ENCODE data around the gene DEFB126. TPM values are rescaled to one million over a fixed set of nuclear protein-coding genes. Genes with fewer than 3 reads are reported as not detected.

Gene DEFB126
- total and polyA plus RNA-seq, 2 of the 4 experiments (the other 2 are of a cell fraction) = not detected

DNA sequence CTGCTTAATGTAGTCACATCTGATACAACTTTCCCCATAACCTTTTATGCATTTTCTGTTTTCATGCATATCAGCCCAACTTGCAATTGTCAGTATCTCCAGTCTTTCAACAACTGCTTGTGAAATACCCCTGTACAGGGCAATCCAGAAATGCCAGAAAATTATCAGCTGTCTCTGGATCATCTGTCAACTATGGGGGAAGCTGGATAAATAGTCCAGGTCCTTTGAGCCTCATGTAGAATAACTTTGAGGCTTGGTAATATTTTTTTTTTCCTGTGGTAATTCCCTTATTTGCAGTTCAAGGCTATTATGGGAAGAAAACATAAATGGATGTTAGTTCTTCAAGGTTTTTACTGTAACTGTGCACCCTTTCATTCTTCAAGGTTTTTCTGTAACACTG, 48.7 kb upstream of the DEFB126 start:
- intact Hi-C loops (cut with micrococcal nuclease) = no loop called here
- POLR2A ChIA-PET (ENCODE audit: unreplicated experiment) = no interaction called here

More for the DNA sequence above, 48.7 kb upstream of the DEFB126 start:
- DNase-seq = no peak
- Histone ChIP-seq H3K36me3 (ENCODE audit: control insufficient read depth, insufficient read depth, low read length) (no peaks in the 10 kb centered on the region), H2AK9ac (replicated peaks; ENCODE audit: low read depth, low read length, poor library complexity) (no peak overlapping the region), H2AFZ (replicated peaks; ENCODE audit: low read length, poor library complexity) (no peak overlapping the region), H3K4me2 (ENCODE audit: low read depth, low read length) (no peak overlapping the region), H3K27ac (ENCODE audit: insufficient read depth, low read length) (no peak overlapping the region), H3K79me1 (ENCODE audit: low read depth in 1 of 2, low read length in 2 of 2) (no peaks in the 10 kb centered on the region), H2BK20ac (ENCODE audit: low read depth, low read length) (no peak overlapping the region), H3K9me3 (ENCODE audit: control insufficient read depth, insufficient read depth, low read length) (no peaks in the 10 kb centered on the region), H4K91ac (ENCODE audit: insufficient read depth, low read depth, low read length) (no peak overlapping the region), H3K14ac (replicated peaks; ENCODE audit: low read depth, low read length) (no peak overlapping the region), H3K4me3 (ENCODE audit: insufficient read depth, low read depth, low read length) (no peak overlapping the region), H2BK120ac (ENCODE audit: low read depth, low read length) (no peak overlapping the region), H3K23ac (ENCODE audit: low read depth, low read length) (no peak overlapping the region), H3K27me3 (ENCODE audit: control insufficient read depth, insufficient read depth, low read length) (no peaks in the 10 kb centered on the region), H4K20me1 (ENCODE audit: insufficient read depth, low read length) (no peaks in the 10 kb centered on the region), H2AK5ac (ENCODE audit: low read depth, low read length) (no peak overlapping the region), H4K5ac (ENCODE audit: low read depth, low read length) (no peak overlapping the region), H3K4me1 (ENCODE audit: control insufficient read depth, insufficient read depth, low read length) (no peaks in the 10 kb centered on the region), H3K9me1 (ENCODE audit: insufficient read depth, low read length) (no peaks in the 10 kb centered on the region), H3K18ac (ENCODE audit: low read depth, low read length) (no peak overlapping the region), H3K4ac (ENCODE audit: low read depth, low read length) (no peak overlapping the region), H3K9ac (ENCODE audit: low read depth, low read length) (no peak overlapping the region), H3K56ac (ENCODE audit: extremely low read depth, insufficient read depth, low read length) (no peak overlapping the region), H2BK15ac (ENCODE audit: low read depth, low read length) (no peak overlapping the region), H2BK5ac (ENCODE audit: low read depth, low read length, poor library complexity, severe bottlenecking) (no peak overlapping the region), H4K8ac (ENCODE audit: low read depth in 2 of 2, low read length in 2 of 2) (no peak overlapping the region)
- TF ChIP-seq MAFK (IDR thresholded peaks at IDR 0.05; ENCODE audit: low read depth, low read length) (no peak), BHLHE40 (IDR thresholded peaks at IDR 0.05; ENCODE audit: low read depth, low read length) (no peak), MAZ (IDR thresholded peaks at IDR 0.05; ENCODE audit: borderline replicate concordance, low read depth, low read length) (no peak), POLR2A (IDR thresholded peaks at IDR 0.05; ENCODE audit: low read depth, low read length) (no peak)
- CTCF ChIA-PET = no interaction called here
- dilution Hi-C loops (cut with HindIII; ENCODE audit: low sequenced_read_pairs, unreplicated experiment) (no loop called here), in situ Hi-C loops (cut with MboI; ENCODE audit: low sequenced_read_pairs) (no loop called here)
- no peak for ATAC-seq (ENCODE audit: low read depth)
- no TSS peak for BruUV-seq (replicated peaks)
